SK-N-SH (cell line): ENCODE data around the gene CRYGD. TPM values are rescaled to one million over a fixed set of nuclear protein-coding genes. Genes with fewer than 3 reads are reported as not detected.

Experiments
- polyA plus RNA-seq, 3 experiments: library from polyadenylated mRNA; depleted of rRNA; stranded (reverse); fragments of >200 nt; gene quantifications; 2 replicates each; pipeline ENCODE4 v1.2.3, GENCODE V29; 2012

The CRYGD gene
- polyA plus RNA-seq, 1 of the 3 experiments (the other 2 are of a cell fraction): not detected

Other genes starting within 250 kb of the CRYGD start
- gene PLEKHM3, start 99.0 kb downstream of the CRYGD start, polyA plus RNA-seq (2012; rRNA removed): 1.9 and 2.1 TPM in 2 replicates
- 0.21 and 0.31 TPM in 2 replicates for gene CRYGC, start 5.3 kb upstream of the CRYGD start, polyA plus RNA-seq (2012; rRNA removed)
- gene CRYGB, start 21.6 kb upstream of the CRYGD start, polyA plus RNA-seq (2012; rRNA removed): not detected in 2 replicates
- not detected in 2 replicates for gene CRYGA, start 39.1 kb upstream of the CRYGD start, polyA plus RNA-seq (2012; rRNA removed)
- gene C2orf80, start 65.5 kb upstream of the CRYGD start, polyA plus RNA-seq (2012; rRNA removed): not detected in 2 replicates
- 43.4 and 57.2 TPM in 2 replicates for gene IDH1, start 130.5 kb upstream of the CRYGD start, polyA plus RNA-seq (2012; rRNA removed)
- gene PIKFYVE, start 141.7 kb upstream of the CRYGD start, polyA plus RNA-seq (2012; rRNA removed): 7.0 and 10.2 TPM in 2 replicates